GM19025 (cell line): ENCODE results near the gene CORO1A.
"Not testable (repeated sequence)": the region's sequence is repeated elsewhere in the genome, so short reads cannot be mapped to it uniquely, and the experiment has no call there.

Experiments used
- ATAC-seq: cut with Tn5 transposase; IDR thresholded peaks from one replicate; pipeline ENCODE4 v1.9.1; 2021; ENCODE audit warnings: mild to moderate bottlenecking, low read depth, moderate library complexity; ENCODE audit not compliant: unreplicated experiment

The CORO1A gene

GRCh38 chr16:30169416-30169815 lies 14.0 kb upstream of the CORO1A start:
- not testable (repeated sequence) for ATAC-seq

- ATAC-seq = not testable (repeated sequence)
Measured at GRCh38 chr16:30170145-30170544, 13.3 kb upstream of the CORO1A start.

GRCh38 chr16:30173054-30173453 lies 10.3 kb upstream of the CORO1A start:
- no peak for ATAC-seq

- not testable (repeated sequence) for ATAC-seq
Measured at GRCh38 chr16:30176876-30177275, 6.5 kb upstream of the CORO1A start.

GRCh38 chr16:30179195-30179594 lies 4.2 kb upstream of the CORO1A start:
- ATAC-seq = no peak

GRCh38 chr16:30179931-30180330 lies 3.5 kb upstream of the CORO1A start:
- no peak for ATAC-seq

DNA sequence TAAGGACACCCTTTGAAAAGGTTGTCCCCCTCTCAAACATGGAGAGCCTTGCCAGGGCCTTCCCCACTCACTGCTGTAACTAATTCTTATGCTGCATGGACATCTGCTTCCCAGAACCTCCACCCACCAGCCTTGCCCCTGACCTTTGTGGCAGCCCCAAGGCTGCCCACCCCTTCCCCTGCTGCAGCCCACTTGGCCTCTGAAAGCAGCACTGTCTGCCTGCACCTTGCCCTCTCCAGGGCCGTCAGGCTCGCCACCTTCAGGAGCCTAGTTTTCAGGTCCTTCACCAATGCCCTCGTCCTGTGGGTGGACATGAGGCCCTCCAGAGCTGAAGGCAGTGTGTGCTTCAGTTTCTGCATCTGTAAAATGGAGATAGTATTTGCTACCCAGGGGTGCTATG lies 2.7 kb upstream of the CORO1A start:
- no peak for ATAC-seq

DNA sequence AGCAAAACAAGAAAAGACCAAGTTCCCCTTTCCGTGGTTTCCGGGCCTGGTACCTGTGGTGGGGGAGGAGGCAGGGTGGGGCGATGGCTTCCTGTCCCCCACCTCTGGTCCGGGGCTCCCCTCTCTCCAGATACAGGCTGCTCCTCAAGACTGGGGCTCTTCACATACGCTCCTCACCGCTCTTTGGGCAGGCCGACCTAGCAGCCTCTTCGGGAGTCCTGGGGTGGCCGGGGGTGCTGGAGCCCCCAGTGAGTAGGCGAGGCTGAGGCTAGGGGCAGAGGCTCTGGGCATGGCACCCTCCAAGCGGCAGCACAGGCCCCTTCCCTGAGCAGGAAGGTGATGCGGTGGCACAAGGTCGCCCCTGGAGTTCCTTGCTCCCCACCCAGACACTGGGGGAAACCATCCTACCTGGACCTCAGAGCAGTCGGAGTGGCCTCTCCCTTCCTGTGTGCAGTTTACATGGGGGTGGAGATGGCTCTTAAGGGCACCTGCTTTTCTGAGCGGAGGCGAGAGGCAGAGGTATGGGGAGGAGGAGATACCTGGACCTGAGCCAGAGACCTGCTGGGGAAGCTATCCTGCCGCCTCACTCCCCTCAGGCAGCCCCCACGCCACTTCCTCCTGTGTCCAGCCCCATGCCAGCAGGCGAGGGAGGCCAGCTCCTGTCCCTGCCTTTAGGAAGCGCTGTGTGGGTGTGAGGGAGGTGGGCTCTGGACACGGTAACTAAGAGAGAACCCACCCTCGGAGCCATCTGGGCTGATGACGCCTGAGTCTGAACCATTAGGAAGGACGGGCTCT lies 891 bp downstream of the CORO1A start:
- no peak for ATAC-seq

- no peak for ATAC-seq
Measured at GRCh38 chr16:30184891-30185682, 1.7 kb downstream of the CORO1A start.

DNA sequence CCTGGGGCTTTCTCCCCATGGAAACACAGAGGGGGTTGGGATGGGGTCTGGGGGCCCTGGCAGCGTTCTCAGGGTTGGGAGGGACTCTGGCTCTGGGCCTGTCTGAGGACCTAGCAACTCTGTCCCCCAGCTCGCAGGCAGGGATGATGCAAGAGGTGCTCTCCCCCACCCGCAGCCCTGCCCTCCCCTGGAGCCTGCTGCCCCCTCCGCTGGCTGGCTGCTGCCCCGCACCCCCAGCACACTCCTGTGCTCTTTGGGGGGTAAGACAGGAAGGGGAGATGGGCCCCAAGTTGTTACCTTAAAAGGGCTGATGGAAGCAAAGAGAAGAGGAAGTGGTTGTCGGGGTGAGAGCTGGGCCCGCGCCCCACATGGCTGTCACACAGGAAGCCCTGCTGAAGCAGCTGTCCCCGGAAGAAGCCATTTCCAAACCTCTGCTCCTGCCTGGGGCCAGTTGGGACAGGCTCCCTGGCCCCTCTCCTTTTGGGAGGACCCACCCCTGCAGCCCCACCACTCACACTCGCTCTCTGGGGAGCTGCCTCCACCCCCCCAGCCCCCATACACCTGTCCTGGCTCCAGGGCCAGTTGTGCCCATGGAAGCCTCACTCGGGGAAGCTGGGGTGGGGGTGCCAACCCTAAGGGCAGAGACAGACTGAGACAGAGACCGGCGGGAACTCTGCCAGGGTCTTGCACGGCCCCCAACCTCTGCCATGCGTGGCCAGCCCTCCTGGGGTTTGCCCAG lies 2.5 kb downstream of the CORO1A start:
- ATAC-seq = no peak

DNA sequence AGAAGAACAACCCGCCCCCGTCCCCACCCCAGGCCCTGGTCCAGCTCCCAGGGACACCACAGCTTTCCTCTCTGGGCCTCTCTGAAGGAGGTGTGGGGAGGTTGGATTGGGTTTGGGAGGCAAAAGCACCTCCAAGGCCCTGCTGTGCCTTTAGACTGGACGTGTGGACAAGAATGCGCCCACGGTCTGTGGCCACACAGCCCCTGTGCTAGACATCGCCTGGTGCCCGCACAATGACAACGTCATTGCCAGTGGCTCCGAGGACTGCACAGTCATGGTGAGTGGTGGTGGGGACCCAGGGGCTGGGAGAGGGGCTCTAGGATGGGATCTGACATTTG lies 3.0 kb downstream of the CORO1A start:
- no peak for ATAC-seq

- ATAC-seq = no peak
Measured at GRCh38 chr16:30186782-30187555, 3.6 kb downstream of the CORO1A start.

- no peak for ATAC-seq
Measured at GRCh38 chr16:30187556-30187865, 4.1 kb downstream of the CORO1A start.

DNA sequence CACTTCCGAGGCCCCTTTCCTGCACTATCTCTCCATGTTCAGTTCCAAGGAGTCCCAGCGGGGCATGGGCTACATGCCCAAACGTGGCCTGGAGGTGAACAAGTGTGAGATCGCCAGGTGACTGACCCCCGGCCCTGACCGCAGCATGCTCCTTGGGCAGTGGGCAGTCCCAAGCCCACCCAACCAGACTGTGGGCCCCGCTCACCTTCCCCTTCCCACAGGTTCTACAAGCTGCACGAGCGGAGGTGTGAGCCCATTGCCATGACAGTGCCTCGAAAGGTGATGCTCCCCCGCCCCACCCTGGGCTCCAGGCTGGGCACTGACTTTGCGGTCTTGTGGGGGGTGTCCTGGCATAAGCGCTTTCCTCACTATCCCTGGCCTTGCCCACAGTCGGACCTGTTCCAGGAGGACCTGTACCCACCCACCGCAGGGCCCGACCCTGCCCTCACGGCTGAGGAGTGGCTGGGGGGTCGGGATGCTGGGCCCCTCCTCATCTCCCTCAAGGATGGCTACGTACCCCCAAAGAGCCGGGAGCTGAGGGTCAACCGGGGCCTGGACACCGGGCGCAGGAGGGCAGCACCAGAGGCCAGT lies 4.7 kb downstream of the CORO1A start:
- ATAC-seq = no peak

DNA sequence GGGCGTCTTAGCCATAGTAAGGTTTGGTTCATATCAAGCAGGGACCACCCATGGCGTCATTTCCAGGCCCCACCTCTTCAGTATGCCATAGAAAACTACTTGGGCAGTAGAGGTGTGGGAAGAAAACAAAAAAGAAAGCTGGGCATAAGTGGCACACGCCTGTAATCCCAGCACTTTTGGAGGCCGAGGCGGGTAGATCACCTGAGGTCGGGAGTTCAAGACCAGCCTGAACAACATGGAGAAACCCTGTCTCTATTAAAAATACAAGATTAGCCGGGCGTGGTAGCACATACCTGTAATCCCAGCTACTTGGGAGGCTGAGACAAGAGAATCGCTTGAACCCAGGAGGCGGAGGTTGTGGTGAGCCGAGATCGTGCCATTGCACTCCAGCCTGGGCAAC lies 7.8 kb downstream of the CORO1A start:
- not testable (repeated sequence) for ATAC-seq

- ATAC-seq = not testable (repeated sequence)
Measured at GRCh38 chr16:30193098-30193497, 9.7 kb downstream of the CORO1A start.

GRCh38 chr16:30193615-30194014 lies 10.2 kb downstream of the CORO1A start, which contains the start of the genes BOLA2B and SLX1A:
Gene BOLA2B, minus strand, starts transcription at chr16:30193666. Its CDS starts 71 bp downstream, at chr16:30193595.
Gene SLX1A, plus strand, starts transcription at chr16:30193875. Its CDS starts 210 bp downstream, at chr16:30194085.
- ATAC-seq = peak; percentile 91

GRCh38 chr16:30194172-30194925 lies 10.9 kb downstream of the CORO1A start:
- ATAC-seq = peak; percentile 49

GRCh38 chr16:30197001-30197400 lies 13.6 kb downstream of the CORO1A start:
- ATAC-seq = not testable (repeated sequence)
